PC-9 (cell line): ENCODE results near the gene PFKFB4. TPM values are rescaled to one million over a fixed set of nuclear protein-coding genes. Genes with fewer than 3 reads are reported as not detected.

Source experiments
- BruUV-seq: library from RNA; stranded (reverse); fragments of 400-500 nt; replicated peaks from 2 replicates; lab custom pipeline; 2021; lab: Mats Ljungman, UMichigan
- CTCF ChIA-PET: fragments of 300-600 bp; sonication (Branson Sonifier 250); formaldehyde crosslinking; loops from one replicate; lab custom pipeline; 2022; ENCODE audit warnings: antibody characterized with exemption; lab: Charles Lee
- POLR2A ChIA-PET: fragments of 300-600 bp; sonication (Branson Sonifier 250); formaldehyde crosslinking; loops from one replicate; lab custom pipeline; 2022; ENCODE audit warnings: antibody characterized with exemption; ENCODE audit not compliant: unreplicated experiment; lab: Charles Lee
- DNase-seq, 2 experiments: peaks; one replicate each; pipeline versions ENCODE4 v3.0.0 to v3.0.0-alpha.2; 2015 to 2022; ENCODE audit warnings: mixed read lengths in 1 of 2
- H2AFZ ChIP-seq: fragments of 200-600 bp; sonication (generic); 2 replicates; pipeline ENCODE4 v1.8.1; 2017; ENCODE audit warnings: antibody characterized with exemption
- H3F3A ChIP-seq: fragments of 200-600 bp; sonication (generic); 2 replicates; pipeline ENCODE4 v1.8.1; 2017; ENCODE audit warnings: antibody characterized with exemption, mild to moderate bottlenecking, low read depth; ENCODE audit not compliant: insufficient read depth
- H3K27ac ChIP-seq: fragments of 200-600 bp; sonication (generic); 2 replicates; pipeline ENCODE4 v1.6.1; 2016; ENCODE audit warnings: mixed run types
- H3K27me3 ChIP-seq: fragments of 200-600 bp; sonication (generic); 2 replicates; pipeline ENCODE4 v1.6.1; 2016; ENCODE audit warnings: low read depth, mixed run types; ENCODE audit not compliant: insufficient read depth
- H3K36me3 ChIP-seq: fragments of 200-600 bp; sonication (generic); 2 replicates; pipeline ENCODE4 v1.6.1; 2016; ENCODE audit warnings: low read depth, mixed run types
- H3K4me1 ChIP-seq: fragments of 200-600 bp; sonication (generic); replicated peaks from 2 replicates; pipeline ENCODE4 v1.6.1; 2016; ENCODE audit warnings: mixed run types; ENCODE audit not compliant: insufficient read depth
- H3K4me2 ChIP-seq: fragments of 200-600 bp; sonication (generic); 2 replicates; pipeline ENCODE4 v1.6.1; 2017; ENCODE audit warnings: mixed run types
- H3K4me3 ChIP-seq: fragments of 200-600 bp; sonication (generic); 2 replicates; pipeline ENCODE4 v1.6.1; 2016; ENCODE audit warnings: mixed run types
- H3K79me2 ChIP-seq: fragments of 200-600 bp; sonication (generic); 2 replicates; pipeline ENCODE4 v1.6.1; 2017; ENCODE audit warnings: low read depth, mixed run types
- H3K9me2 ChIP-seq: fragments of 200-600 bp; sonication (generic); 2 replicates; pipeline ENCODE4 v1.8.1; 2017; ENCODE audit warnings: mild to moderate bottlenecking; ENCODE audit not compliant: insufficient read depth
- H3K9me3 ChIP-seq: fragments of 200-600 bp; sonication (generic); 2 replicates; pipeline ENCODE4 v1.8.1; 2016; ENCODE audit warnings: low read depth; ENCODE audit not compliant: insufficient read depth
- H4K20me1 ChIP-seq: fragments of 200-600 bp; sonication (generic); 2 replicates; pipeline ENCODE4 v1.8.1; 2017; ENCODE audit not compliant: insufficient read depth
- CTCF ChIP-seq: fragments of 200-600 bp; sonication (generic); conservative IDR thresholded peaks from 2 replicates; pipeline ENCODE4 v1.6.1; 2017; ENCODE audit warnings: mixed run types, antibody characterized with exemption, mild to moderate bottlenecking, moderate library complexity
- EZH2 ChIP-seq: fragments of 200-600 bp; sonication (generic); IDR thresholded peaks from 2 replicates; pipeline ENCODE4 v1.8.0; 2017; ENCODE audit warnings: antibody characterized with exemption, low read depth
- intact Hi-C: fragments of 100-400 bp; cut with micrococcal nuclease; formaldehyde crosslinking; loops from one replicate; pipeline ENCODE4 v1.10.0; 2022; ENCODE audit not compliant: unreplicated experiment
- total RNA-seq: library from RNA; stranded (reverse); gene quantifications from 2 replicates; pipeline ENCODE4 v1.2.3, GENCODE V29; 2021

The PFKFB4 gene
- total RNA-seq, 1 experiment from 2014 or later, result 13.3 TPM

GRCh38 chr3:48572517-48572916, 15.9 kb upstream of the PFKFB4 start:
- no peak overlapping the region for H3K27ac ChIP-seq
- ChIA-PET POLR2A (no interaction called here), CTCF (no interaction called here)
- no peaks in the 10 kb centered on the region for H3K4me1 ChIP-seq
- H2AFZ ChIP-seq, result no peak overlapping the region
- no peaks in the 10 kb centered on the region for H3K27me3 ChIP-seq
- H3K9me3 ChIP-seq, result no peaks in the 10 kb centered on the region
- TF ChIP-seq EZH2 (no peak), CTCF (no peak)
- H4K20me1 ChIP-seq, result no peaks in the 10 kb centered on the region
- H3K79me2 ChIP-seq, result no peaks in the 10 kb centered on the region
- intact Hi-C loops, result no loop called here
- H3K4me2 ChIP-seq, result no peak overlapping the region
- H3F3A ChIP-seq, result no peaks in the 10 kb centered on the region
- no peak overlapping the region for H3K4me3 ChIP-seq
- H3K36me3 ChIP-seq, result no peaks in the 10 kb centered on the region
- no peak for DNase-seq
- BruUV-seq, result no TSS peak
- no peaks in the 10 kb centered on the region for H3K9me2 ChIP-seq

- no peak overlapping the region for H3K4me2 ChIP-seq
- no peaks in the 10 kb centered on the region for H3K27me3 ChIP-seq
- CTCF ChIA-PET, result no interaction called here
- H3K9me2 ChIP-seq, result no peaks in the 10 kb centered on the region
- no peaks in the 10 kb centered on the region for H3K9me3 ChIP-seq
- POLR2A ChIA-PET, result no interaction called here
- H2AFZ ChIP-seq, result no peak overlapping the region
- no peaks in the 10 kb centered on the region for H3F3A ChIP-seq
- H3K36me3 ChIP-seq, result no peaks in the 10 kb centered on the region
- no peaks in the 10 kb centered on the region for H3K4me1 ChIP-seq
- DNase-seq, result no peak
- intact Hi-C loops, result no loop called here
- H3K27ac ChIP-seq, result no peak overlapping the region
- no TSS peak for BruUV-seq
- H4K20me1 ChIP-seq, result no peaks in the 10 kb centered on the region
- TF ChIP-seq EZH2 (no peak), CTCF (no peak)
- no peak overlapping the region for H3K4me3 ChIP-seq
- no peaks in the 10 kb centered on the region for H3K79me2 ChIP-seq
These were observed 15.3 kb upstream of the PFKFB4 start for GRCh38 chr3:48571938-48572337.

DNA sequence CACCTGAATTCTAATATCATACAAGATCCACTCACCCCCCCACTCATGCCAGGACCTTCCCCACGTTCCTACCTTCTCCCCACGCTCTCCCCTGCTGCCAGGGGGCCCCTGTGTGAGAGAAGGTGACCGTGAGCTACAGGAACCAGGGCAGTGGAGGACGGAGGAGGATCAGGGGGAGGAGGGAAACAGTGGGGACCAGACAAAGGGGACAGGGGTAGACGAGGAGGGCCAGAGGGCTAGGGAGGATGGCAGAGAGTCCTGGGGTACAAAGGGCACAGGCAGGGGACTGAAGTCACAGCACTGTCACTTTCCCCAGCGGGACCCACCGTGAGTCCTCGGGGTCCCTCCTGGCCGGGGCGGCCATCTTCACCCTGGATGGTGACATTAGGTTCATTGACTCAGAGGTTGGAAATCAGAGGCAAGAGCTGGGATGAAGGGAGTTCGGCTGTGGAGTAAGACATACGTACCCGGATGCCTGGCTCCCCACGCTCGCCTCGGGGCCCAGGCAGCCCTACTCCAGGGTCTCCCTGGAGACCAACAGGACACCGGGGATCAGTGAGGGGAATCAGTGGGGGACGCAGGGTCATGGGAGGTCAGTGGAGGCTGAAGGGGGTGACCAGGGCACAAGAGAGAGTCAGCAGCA, 13.3 kb upstream of the PFKFB4 start:
- BruUV-seq, result no TSS peak
- CTCF ChIA-PET, result no interaction called here

GRCh38 chr3:48569400-48569799, 12.8 kb upstream of the PFKFB4 start:
- intact Hi-C loops, result no loop called here
- H3K36me3 ChIP-seq, result no peaks in the 10 kb centered on the region
- no TSS peak for BruUV-seq
- no peak for DNase-seq
- no peaks in the 10 kb centered on the region for H3K9me2 ChIP-seq
- H4K20me1 ChIP-seq, result no peaks in the 10 kb centered on the region
- no peaks in the 10 kb centered on the region for H3K27me3 ChIP-seq
- ChIA-PET CTCF (no interaction called here), POLR2A (no interaction called here)
- no peak overlapping the region for H3K4me2 ChIP-seq
- no peak overlapping the region for H3K4me3 ChIP-seq
- no peak overlapping the region for H2AFZ ChIP-seq
- TF ChIP-seq EZH2 (no peak), CTCF (no peak)
- H3K4me1 ChIP-seq, result no peaks in the 10 kb centered on the region
- no peaks in the 10 kb centered on the region for H3K79me2 ChIP-seq
- H3F3A ChIP-seq, result no peaks in the 10 kb centered on the region
- H3K9me3 ChIP-seq, result no peaks in the 10 kb centered on the region
- H3K27ac ChIP-seq, result no peak overlapping the region

More for the DNA sequence above, 13.3 kb upstream of the PFKFB4 start:
- POLR2A ChIA-PET, result no interaction called here
- no peaks in the 10 kb centered on the region for H3K36me3 ChIP-seq
- no peak overlapping the region for H2AFZ ChIP-seq
- no peak overlapping the region for H3K27ac ChIP-seq
- intact Hi-C loops, result no loop called here
- no peak overlapping the region for H3K4me2 ChIP-seq
- H3K4me3 ChIP-seq, result no peak overlapping the region
- H3K4me1 ChIP-seq, result no peaks in the 10 kb centered on the region
- TF ChIP-seq EZH2, result no peak
- H3K9me3 ChIP-seq, result no peaks in the 10 kb centered on the region
- no peaks in the 10 kb centered on the region for H3F3A ChIP-seq
- H3K27me3 ChIP-seq, result no peaks in the 10 kb centered on the region
- H3K9me2 ChIP-seq, result no peaks in the 10 kb centered on the region
- H4K20me1 ChIP-seq, result no peaks in the 10 kb centered on the region
- DNase-seq, result no peak
- H3K79me2 ChIP-seq, result no peaks in the 10 kb centered on the region
